Stimulated activated CD4-positive, alpha-beta T cell treated with anti-CD3 and anti-CD28 coated beads, Interleukin-12 subunit alpha, Interleukin-12 subunit beta, amount 100 ng/mL, for 24 hours (primary cell): ENCODE results near the gene SPDEF.

Experiments used
- DNase-seq, 2 experiments: peaks; one replicate each; pipeline ENCODE4 v3.0.0-alpha.2; 2020; ENCODE audit warnings: low read depth in 2 of 2

SPDEF gene

DNA sequence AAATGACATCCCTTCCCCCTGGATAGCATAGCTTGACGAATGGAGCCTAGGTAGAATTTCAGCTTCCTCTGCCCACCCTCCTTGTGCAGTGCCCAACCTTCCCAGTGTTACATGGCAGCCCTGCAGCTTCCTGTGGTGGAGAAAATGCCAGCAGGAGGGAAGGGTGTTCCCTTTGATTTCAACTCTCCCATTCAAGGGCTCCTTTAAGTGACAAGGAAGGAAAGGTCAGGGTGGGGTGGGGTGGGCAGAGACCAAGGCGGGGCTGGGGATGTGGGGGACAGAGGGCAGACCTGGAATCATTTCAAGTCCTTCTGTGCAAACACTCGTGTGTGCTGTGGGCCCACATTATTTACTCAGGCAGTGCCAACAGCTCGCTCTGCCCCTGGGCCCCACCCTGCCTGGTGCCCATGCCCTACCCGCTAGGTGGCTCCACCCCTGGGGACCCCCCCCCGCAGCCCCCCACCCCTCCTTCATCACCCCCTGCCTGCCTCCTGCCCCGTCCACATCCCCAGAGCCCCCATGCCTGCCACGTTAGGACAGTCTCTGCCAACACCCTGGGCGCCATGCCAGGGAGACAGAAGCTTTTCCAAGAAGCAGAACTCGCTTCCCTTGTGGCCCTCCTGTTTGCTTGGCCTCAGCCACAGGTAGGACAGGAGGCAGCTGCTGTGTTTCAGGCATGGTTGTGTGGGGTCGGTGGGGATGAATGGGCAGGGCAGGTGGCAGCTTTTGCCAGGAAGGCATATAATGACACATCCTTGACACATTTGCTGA, 9.4 kb downstream of the SPDEF start:
- DNase-seq, result no peak

- DNase-seq, result no peak
These were observed 11.2 kb downstream of the SPDEF start for GRCh38 chr6:34544776-34545471.

DNA sequence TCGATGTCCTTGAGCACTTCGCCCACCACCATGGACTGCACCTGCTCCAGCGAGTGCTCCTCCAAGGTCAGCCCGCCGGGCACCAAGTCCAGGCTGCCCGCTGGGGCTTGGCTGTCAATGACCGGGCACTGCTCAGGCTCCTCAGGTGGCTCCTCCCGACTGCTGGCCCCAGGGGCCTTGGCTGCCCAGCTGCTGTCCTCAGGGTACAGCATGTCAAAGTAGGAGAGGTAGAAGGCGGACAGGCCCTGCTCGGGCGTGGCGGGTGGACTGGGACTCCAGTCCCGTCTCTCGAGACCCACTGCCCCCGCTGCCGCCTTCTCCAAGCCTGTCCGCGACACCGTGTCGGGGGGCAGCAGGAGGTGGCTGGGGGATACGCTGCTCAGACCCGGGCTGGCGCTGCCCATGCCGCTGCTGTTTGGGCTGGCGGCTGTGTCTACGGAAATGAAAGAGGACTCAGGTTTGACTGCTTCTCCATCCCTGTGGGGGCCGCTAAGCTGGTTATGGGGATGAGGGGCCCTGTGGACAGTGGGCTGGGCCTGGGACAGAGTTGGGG, 12.0 kb downstream of the SPDEF start:
- no peak for DNase-seq

- DNase-seq, result no peak
These were observed 12.7 kb downstream of the SPDEF start for GRCh38 chr6:34543421-34543820.

GRCh38 chr6:34540841-34541240, 15.3 kb downstream of the SPDEF start:
- DNase-seq, result no peak

DNA sequence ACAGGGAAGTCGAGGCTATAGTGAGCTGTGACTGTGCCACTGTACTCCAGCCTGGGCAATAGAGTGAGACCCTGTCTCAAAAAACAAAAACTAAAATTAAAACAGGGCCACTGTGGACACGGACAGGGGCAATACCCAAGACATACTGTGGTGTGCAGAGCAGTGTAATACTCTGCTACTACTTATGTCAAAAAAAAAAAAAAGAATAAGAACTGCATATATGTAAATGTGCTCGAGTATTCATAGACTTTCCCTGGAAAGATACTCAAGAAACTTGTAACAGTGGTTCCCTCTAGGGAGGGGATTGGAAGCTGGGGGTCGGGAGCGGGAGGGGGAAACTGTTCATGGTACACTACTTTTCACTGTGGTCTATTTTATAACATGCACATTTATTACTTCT, 15.9 kb downstream of the SPDEF start:
- no peak for DNase-seq

DNA sequence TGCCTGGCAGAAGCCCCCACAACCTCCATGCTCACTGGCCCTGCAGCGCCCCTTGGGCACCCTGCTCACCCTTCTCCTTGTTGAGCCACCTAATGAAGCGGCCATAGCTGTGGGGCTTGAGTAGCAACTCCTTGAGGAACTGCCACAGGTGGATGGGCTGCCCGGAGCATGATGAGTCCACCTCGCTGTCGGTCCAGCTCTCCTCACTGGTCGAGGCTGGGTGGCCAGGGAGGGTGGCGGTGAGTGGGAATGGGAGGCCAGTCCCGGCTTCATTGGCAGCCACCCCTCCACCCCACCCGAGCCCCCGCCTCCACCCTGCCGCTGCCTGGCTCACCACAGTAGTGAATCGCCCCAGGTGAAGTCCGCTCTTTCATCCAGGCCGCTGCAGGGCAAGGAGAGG, 16.9 kb downstream of the SPDEF start:
- DNase-seq, result no peak

DNA sequence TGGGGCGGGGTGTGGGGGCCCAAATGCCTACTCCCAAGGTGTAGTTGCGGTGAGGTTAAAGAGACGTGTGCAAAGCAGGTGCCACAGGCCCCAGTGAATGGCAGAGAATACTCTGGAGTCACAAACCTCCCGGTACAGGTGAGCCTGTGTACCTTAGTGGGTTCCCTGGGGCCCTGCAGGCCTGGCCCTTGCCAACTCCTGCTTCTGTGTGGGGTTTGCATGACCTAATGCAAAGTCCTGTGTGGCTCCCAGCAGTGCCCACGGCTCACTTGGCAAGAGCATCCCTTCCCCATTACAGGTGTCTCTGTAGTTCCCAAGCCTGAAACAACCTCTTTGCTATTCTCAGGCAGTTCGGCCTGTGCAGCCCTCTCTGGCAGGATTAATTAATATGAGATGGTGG, 17.5 kb downstream of the SPDEF start:
- no peak for DNase-seq

- no peak for DNase-seq
These were observed 18.1 kb downstream of the SPDEF start for GRCh38 chr6:34537922-34538550.

DNA sequence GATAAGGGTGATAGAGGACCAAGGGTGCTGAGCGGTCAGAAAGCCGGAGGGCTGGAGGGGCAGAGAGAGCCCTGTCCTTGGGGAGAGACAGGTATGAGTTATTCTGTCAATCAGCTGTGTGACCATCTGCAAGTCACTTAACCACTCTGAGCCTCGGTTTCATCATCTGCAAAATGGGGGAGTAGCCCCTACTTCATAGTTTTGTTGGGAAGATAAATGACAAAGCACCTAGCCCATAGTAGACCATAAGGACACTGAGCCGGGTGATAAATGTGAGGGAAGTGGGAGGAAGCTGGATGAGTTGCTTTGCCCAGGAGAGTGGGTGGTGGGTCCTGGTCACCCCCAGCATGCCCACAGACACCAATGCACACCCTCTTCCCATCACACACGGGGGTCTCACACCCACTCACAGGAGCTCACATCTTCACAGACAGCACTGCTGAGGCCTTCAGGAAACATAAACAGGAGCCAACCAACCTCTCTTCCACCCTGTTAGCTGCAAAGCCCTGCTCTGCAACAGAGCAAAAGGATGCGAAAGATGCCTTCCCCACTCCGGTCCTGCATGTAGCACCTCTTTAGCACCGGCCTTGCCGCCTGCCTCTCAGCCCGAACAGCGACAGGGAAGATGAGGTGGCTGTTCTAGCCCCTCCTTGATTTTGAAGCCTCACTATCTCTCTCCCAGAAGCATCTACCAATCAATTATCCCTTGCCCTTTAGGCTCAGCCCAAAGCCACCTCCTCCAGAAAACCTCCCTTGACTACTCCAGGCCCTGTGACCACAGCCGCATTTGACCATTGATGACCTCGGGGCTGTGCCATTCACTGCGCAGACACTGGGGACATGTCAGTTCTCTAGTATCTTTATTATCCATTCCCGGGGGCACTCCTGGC, 18.9 kb downstream of the SPDEF start:
- no peak for DNase-seq

DNA sequence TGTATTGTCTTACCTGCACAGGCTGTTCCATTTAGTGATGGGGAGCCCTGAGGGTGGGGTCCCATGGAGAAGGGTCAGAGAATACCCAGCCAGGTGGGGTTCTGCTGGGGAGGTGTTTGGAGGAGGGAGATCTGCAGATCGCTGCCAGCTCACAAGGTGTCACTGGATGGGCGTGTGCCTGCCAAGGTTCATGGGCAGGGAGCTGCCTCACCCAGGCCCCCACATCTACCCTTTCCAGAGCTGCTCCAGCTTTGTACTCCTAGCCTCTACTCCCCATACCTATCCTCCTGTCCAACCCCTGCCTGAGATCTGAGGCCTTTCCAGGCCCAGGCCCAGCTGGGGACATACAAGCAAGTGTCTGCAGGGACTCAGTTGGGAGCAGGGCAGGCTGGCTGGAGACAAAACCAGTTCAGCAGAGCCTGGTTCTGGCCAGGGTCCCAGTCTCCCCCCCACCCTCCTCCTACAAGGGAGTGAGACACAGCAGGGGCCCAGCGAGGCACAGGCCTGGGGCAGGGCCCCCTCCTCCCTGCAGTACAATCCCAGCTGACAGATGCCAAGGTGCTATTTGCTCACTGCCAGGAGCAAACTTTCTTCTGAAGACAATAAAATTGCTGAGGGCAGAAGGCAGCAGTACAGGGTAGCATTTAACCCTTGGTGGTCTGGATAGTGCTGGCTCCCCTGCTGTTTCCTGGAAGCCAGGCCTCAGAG, 19.7 kb downstream of the SPDEF start:
- no peak for DNase-seq

GRCh38 chr6:34535646-34536045, 20.5 kb downstream of the SPDEF start:
- DNase-seq, result no peak

DNA sequence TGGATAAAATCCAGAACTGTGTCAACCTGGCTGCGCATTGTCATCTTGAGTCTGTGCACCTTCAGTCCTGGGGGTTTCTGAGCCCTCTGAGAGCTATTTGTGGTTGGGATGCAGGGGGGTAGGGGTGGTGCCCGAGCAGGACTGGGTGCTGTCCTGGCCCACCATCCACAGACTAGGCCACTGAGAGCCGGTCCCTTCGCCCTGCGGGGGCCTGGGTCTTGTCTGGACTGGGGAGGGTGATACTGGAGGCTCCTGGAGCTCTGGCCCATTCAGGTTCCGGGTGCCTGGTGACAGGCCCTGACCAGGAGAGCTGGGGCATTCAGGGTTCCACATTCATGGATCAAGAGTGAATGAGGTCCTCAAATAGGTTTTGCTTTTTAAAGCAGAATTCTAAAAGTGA, 20.9 kb downstream of the SPDEF start:
- DNase-seq, result no peak

DNA sequence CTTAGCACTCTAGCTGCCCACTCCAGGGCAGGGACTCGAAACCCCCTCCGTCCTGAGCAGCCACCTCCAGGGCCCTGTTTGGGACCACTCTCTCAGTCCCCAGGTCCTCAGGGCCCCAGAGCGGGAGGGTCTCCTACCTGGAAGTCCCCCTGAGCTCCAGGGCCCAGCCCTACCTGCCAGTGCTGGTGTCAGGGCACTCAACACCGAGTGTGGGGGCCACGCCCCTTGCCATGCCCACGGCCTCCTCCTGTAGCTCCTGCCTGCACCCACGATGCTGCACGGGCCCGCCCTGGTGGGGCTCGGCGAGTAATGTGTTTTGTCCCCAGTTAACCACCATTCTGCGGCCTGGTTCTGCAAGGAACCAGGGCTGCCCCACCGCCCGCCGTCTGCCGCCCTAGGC, 21.5 kb downstream of the SPDEF start:
- DNase-seq, result no peak

GRCh38 chr6:34534146-34534545, 22.0 kb downstream of the SPDEF start:
- no peak for DNase-seq

GRCh38 chr6:34532230-34532629, 23.9 kb downstream of the SPDEF start:
- DNase-seq, result no peak

DNA sequence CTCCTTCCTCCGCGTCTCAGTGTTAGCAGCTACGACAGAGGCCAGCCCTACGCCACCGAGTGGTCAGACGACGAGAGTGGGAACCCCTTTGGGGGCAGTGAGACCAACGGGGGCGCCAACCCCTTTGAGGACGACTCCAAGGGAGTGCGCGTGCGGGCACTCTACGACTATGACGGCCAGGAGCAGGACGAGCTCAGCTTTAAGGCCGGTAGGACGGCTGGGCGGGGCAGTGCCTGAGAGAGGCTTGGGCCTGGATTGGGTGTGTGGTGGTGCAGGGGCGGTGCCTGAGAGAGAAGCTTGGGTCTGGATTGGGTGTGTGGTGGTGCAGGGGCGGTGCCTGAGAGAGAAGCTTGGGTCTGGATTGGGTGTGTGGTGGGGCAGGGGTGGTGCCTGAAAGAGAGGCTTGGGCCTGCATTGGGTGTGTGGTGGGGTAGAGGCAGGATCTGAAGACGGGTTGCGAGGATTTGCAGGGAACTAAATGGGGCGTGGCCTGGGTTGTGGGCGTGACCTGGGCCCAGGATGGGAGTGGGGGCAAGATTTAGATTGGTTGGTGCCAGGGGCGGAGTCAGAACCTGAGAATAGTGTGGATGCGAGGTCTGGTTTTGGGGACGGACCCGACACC, 24.4 kb downstream of the SPDEF start:
- DNase-seq, result no peak

DNA sequence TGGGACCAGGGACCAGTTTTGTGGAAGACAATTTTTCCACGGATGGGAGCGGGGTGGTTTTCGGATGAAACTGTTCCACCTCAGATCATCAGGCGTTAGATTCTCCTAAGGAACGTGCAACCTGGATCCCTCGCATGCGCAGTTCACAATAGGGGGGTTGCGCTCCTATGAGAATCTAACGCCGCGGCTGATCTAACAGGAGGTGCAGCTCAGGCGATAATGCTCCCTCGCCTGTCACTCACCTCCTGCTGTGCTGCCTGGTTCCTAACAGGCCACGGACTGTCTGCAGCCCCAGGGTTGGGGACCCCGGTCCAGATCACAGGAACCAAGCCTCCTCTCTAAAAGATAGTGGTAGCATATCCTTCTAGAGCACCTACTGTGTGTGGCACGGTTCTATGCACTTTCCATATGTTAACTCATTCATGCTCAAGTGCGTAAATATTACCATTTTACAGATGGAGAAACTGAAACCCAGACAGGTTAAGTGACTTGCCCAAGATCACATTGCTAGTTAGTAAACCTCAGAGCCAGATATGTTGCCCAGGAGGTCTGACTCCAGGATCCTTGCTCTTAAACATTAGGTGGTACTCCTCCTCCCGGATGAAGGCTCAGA, 25.3 kb downstream of the SPDEF start:
- DNase-seq, result no peak

GRCh38 chr6:34529665-34530327, 26.3 kb downstream of the SPDEF start:
- no peak for DNase-seq
